NCI-H2171 (cell line): Measurements from ENCODE around the gene COL11A1.
"Not testable (repeated sequence)": the region's sequence is repeated elsewhere in the genome, so short reads cannot be mapped to it uniquely, and the experiment has no call there.

Source experiments
- DNase-seq: peaks from one replicate; lab custom pipeline; 2025; lab: John Stamatoyannopoulos, UW

Gene COL11A1

GRCh38 chr1:103108376-103109150, at the start of gene COL11A1:
COL11A1 (minus strand) TSS chr1:103108522; CDS start chr1:103108178, 344 bp downstream.
- DNase-seq, result no peak

- no peak for DNase-seq
Measured at GRCh38 chr1:103156966-103157365, 48.6 kb upstream of the COL11A1 start.

GRCh38 chr1:103146166-103146565, 37.8 kb upstream of the COL11A1 start:
- DNase-seq, result no peak

GRCh38 chr1:103145449-103145848, 37.1 kb upstream of the COL11A1 start:
- no peak for DNase-seq

GRCh38 chr1:103144681-103145080, 36.4 kb upstream of the COL11A1 start:
- DNase-seq, result no peak

- no peak for DNase-seq
Measured at GRCh38 chr1:103142461-103142860, 34.1 kb upstream of the COL11A1 start.

GRCh38 chr1:103129796-103130195, 21.5 kb upstream of the COL11A1 start:
- DNase-seq, result no peak

GRCh38 chr1:103129255-103129654, 20.9 kb upstream of the COL11A1 start:
- DNase-seq, result no peak

- not testable (repeated sequence) for DNase-seq
Measured at GRCh38 chr1:103128256-103128655, 19.9 kb upstream of the COL11A1 start.

GRCh38 chr1:103125219-103125618, 16.9 kb upstream of the COL11A1 start:
- DNase-seq, result no peak

- no peak for DNase-seq
Measured at GRCh38 chr1:103122983-103123720, 14.8 kb upstream of the COL11A1 start.

- DNase-seq, result no peak
Measured at GRCh38 chr1:103120981-103121380, 12.7 kb upstream of the COL11A1 start.

GRCh38 chr1:103112546-103112945, 4.2 kb upstream of the COL11A1 start:
- DNase-seq, result no peak

GRCh38 chr1:103111926-103112325, 3.6 kb upstream of the COL11A1 start:
- DNase-seq, result no peak

- DNase-seq, result no peak
Measured at GRCh38 chr1:103110701-103111100, 2.4 kb upstream of the COL11A1 start.

- DNase-seq, result no peak
Measured at GRCh38 chr1:103109311-103109920, 1.1 kb upstream of the COL11A1 start.

- no peak for DNase-seq
Measured at GRCh38 chr1:103107741-103108375, 464 bp downstream of the COL11A1 start.

GRCh38 chr1:103106426-103107341, 1.6 kb downstream of the COL11A1 start:
- no peak for DNase-seq

- DNase-seq, result no peak
Measured at GRCh38 chr1:103101399-103101798, 6.9 kb downstream of the COL11A1 start.

GRCh38 chr1:103089221-103089620, 19.1 kb downstream of the COL11A1 start:
- DNase-seq, result no peak

GRCh38 chr1:103087256-103087655, 21.1 kb downstream of the COL11A1 start:
- no peak for DNase-seq
